ENCODE results near the gene CARD10. TPM values are rescaled to one million over a fixed set of nuclear protein-coding genes. Genes with fewer than 3 reads are reported as not detected.
A peak's percentile ranks its signal among the peaks of the same experiment; 100 is the strongest.

CARD10 gene
- total and polyA plus RNA-seq, 2 of the 13 experiments (the other 11 are each of a cell fraction or from before 2014, with no cell fraction given): 35.2 to 55.8 TPM

GRCh38 chr22:37518509-37519267 is 527 bp downstream of the CARD10 start (continued):
- TF ChIP-seq POLR2AphosphoS5 (IDR thresholded peaks at IDR 0.05; ENCODE audit: low read depth, low read length) (no peak; the same call in 1 of the 2 replicates), NRL (CRISPR knock-in tag; IDR thresholded peaks at IDR 0.05; ENCODE audit: borderline replicate concordance) (peak; percentile 85; the same call in 1 of the 2 replicates), MEF2D (CRISPR knock-in tag; IDR thresholded peaks at IDR 0.05) (no peak), CEBPZ (IDR thresholded peaks at IDR 0.05; ENCODE audit: low read length) (no peak), KDM1A (CRISPR knock-in tag; IDR thresholded peaks at IDR 0.05) (peak; percentile 29; the same call in 1 of the 2 replicates), ZNF296 (CRISPR knock-in tag; conservative IDR thresholded peaks at IDR 0.05) (no peak), TCF12 (IDR thresholded peaks at IDR 0.05) (no peak), TCF12 (CRISPR knock-in tag; IDR thresholded peaks at IDR 0.05) (peak; percentile 90), NFATC3 (CRISPR knock-in tag; IDR thresholded peaks at IDR 0.05) (no peak), ZNF672 (CRISPR knock-in tag; IDR thresholded peaks at IDR 0.05) (0 out of 2 replicates have a peak, but pooled peaks have one; percentile 5), ZNF652 (CRISPR knock-in tag; IDR thresholded peaks at IDR 0.05; ENCODE audit: borderline replicate concordance, low read depth) (no peak), MAFG (CRISPR knock-in tag; IDR thresholded peaks at IDR 0.05) (no peak), SSRP1 (CRISPR knock-in tag; IDR thresholded peaks at IDR 0.05) (no peak), ZNF510 (CRISPR knock-in tag; IDR thresholded peaks at IDR 0.05; ENCODE audit: low read depth) (no peak)
- TF ChIP-seq, protein P1, sequence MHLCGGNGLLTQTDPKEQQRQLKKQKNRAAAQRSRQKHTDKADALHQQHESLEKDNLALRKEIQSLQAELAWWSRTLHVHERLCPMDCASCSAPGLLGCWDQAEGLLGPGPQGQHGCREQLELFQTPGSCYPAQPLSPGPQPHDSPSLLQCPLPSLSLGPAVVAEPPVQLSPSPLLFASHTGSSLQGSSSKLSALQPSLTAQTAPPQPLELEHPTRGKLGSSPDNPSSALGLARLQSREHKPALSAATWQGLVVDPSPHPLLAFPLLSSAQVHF (CRISPR knock-in tag; IDR thresholded peaks at IDR 0.05): no peak
- TF ChIP-seq, protein P2, sequence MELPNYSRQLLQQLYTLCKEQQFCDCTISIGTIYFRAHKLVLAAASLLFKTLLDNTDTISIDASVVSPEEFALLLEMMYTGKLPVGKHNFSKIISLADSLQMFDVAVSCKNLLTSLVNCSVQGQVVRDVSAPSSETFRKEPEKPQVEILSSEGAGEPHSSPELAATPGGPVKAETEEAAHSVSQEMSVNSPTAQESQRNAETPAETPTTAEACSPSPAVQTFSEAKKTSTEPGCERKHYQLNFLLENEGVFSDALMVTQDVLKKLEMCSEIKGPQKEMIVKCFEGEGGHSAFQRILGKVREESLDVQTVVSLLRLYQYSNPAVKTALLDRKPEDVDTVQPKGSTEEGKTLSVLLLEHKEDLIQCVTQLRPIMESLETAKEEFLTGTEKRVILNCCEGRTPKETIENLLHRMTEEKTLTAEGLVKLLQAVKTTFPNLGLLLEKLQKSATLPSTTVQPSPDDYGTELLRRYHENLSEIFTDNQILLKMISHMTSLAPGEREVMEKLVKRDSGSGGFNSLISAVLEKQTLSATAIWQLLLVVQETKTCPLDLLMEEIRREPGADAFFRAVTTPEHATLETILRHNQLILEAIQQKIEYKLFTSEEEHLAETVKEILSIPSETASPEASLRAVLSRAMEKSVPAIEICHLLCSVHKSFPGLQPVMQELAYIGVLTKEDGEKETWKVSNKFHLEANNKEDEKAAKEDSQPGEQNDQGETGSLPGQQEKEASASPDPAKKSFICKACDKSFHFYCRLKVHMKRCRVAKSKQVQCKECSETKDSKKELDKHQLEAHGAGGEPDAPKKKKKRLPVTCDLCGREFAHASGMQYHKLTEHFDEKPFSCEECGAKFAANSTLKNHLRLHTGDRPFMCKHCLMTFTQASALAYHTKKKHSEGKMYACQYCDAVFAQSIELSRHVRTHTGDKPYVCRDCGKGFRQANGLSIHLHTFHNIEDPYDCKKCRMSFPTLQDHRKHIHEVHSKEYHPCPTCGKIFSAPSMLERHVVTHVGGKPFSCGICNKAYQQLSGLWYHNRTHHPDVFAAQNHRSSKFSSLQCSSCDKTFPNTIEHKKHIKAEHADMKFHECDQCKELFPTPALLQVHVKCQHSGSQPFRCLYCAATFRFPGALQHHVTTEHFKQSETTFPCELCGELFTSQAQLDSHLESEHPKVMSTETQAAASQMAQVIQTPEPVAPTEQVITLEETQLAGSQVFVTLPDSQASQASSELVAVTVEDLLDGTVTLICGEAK (IDR thresholded peaks at IDR 0.05): no peak
- TF ChIP-seq, protein P2 (CRISPR knock-in tag; IDR thresholded peaks at IDR 0.05): peak; percentile 61; the same call in 1 of the 2 replicates

Data from HepG2 (cell line).